ENCODE results near the gene FIZ1. TPM values are rescaled to one million over a fixed set of nuclear protein-coding genes. Genes with fewer than 3 reads are reported as not detected.

Gene FIZ1
- total RNA-seq, 1 experiment from 2014 or later, result 21.5 TPM

GRCh38 chr19:55597501-55597921, 1.8 kb downstream of the FIZ1 start:
- Histone ChIP-seq H3K4ac (ENCODE audit: low read depth, low read length) (no peak overlapping the region), H4K8ac (replicated peaks; ENCODE audit: insufficient read length, low read depth, low read length) (no peak overlapping the region), H3K79me1 (ENCODE audit: insufficient read depth, low read depth, low read length, poor library complexity, severe bottlenecking) (no peaks in the 10 kb centered on the region), H2BK15ac (ENCODE audit: low read depth, low read length) (no peak overlapping the region), H3K4me1 (ENCODE audit: insufficient read depth, low read length) (peaks cover 2% of the 10 kb centered on the region; the same call in 1 of the 2 replicates), H3K18ac (ENCODE audit: insufficient read length, low read depth, low read length) (no peak overlapping the region), H2BK5ac (ENCODE audit: insufficient read length, low read length) (no peak overlapping the region), H3K23ac (ENCODE audit: insufficient read length, low read depth, low read length) (no peak overlapping the region), H2BK20ac (ENCODE audit: low read depth, low read length, poor library complexity, severe bottlenecking) (no peak overlapping the region), H3K9ac (ENCODE audit: extremely low read depth, insufficient read length, low read length) (no peak overlapping the region), H3K27ac (ENCODE audit: insufficient read length, low read depth, low read length) (no peak overlapping the region), H4K91ac (ENCODE audit: insufficient read length, low read depth, low read length) (no peak overlapping the region), H3T11ph (ENCODE audit: low read length) (no peak overlapping the region), H3K56ac (ENCODE audit: insufficient read length, low read depth, low read length) (no peak overlapping the region), H4K5ac (ENCODE audit: insufficient read length, low read depth, low read length) (no peak overlapping the region), H3K14ac (ENCODE audit: insufficient read depth, low read length) (no peak overlapping the region), H3K27me3 (ENCODE audit: insufficient read depth, low read length) (no peaks in the 10 kb centered on the region), H3K23me2 (ENCODE audit: insufficient read length, low read depth, low read length, poor library complexity, severe bottlenecking) (no peaks in the 10 kb centered on the region), H3K79me2 (ENCODE audit: insufficient read depth, low read length) (no peaks in the 10 kb centered on the region), H2BK12ac (ENCODE audit: insufficient read length, low read depth, low read length) (no peak overlapping the region), H2BK120ac (ENCODE audit: low read depth, low read length, poor library complexity, severe bottlenecking) (no peak overlapping the region), H3K4me2 (ENCODE audit: insufficient read depth, insufficient read length, low read length) (peak overlapping the region; percentile 23), H4K20me1 (ENCODE audit: control insufficient read depth, insufficient read depth, insufficient read length) (no peaks in the 10 kb centered on the region), H2AK5ac (ENCODE audit: insufficient read length, low read length) (no peak overlapping the region), H2AFZ (ENCODE audit: low read length) (no peak overlapping the region), H3K9me3 (ENCODE audit: control insufficient read depth, low read depth, low read length) (no peaks in the 10 kb centered on the region)
- peaks cover 28 to 32% (median 32%) of the 10 kb centered on the region in 3 experiments; a peak in 6 of 7 replicates for H3K36me3 Mint-ChIP-seq (ENCODE audit: insufficient read depth in 1 of 3, low read depth in 3 of 3)
- H3K4me3 Mint-ChIP-seq, result peak overlapping the region in 1 of 2 experiments; percentile 61; a peak in 2 of 5 replicates
- no peaks in the 10 kb centered on the region for H3K27me3 Mint-ChIP-seq (ENCODE audit: low read depth)
- H3K4me1 Mint-ChIP-seq, result peaks cover 19 to 29% of the 10 kb centered on the region in 2 experiments
- no peak for TF ChIP-seq CTCF (conservative IDR thresholded peaks at IDR 0.05)
- H3K27ac Mint-ChIP-seq, result peak overlapping the region in 1 of 3 experiments; percentile 86; a peak in 1 of 7 replicates
- WGBS (ENCODE audit: extremely low coverage, insufficient read length, low lambda C conversion rate), result no CpG with 5 or more reads among the region's 30 CpGs
- H3K9me3 Mint-ChIP-seq, result peaks cover 0 to 2% of the 10 kb centered on the region in 2 experiments; a peak in 1 of 5 replicates
- peak; percentile 39 for DNase-seq
